WERI-Rb-1 (cell line): ENCODE measurements around the gene AMBRA1.

Source experiments
- DNase-seq: peaks from one replicate; pipeline ENCODE4 v3.0.0-alpha.2; 2020
- H3K27ac ChIP-seq: fragments of 250-450 bp; sonication (Bioruptor Pico); 2 replicates; pipeline ENCODE4 v1.5.1; 2020; ENCODE audit warnings: mild to moderate bottlenecking, moderate library complexity
- H3K27me3 ChIP-seq: fragments of 250-450 bp; sonication (Bioruptor Pico); 2 replicates; pipeline ENCODE4 v1.5.1; 2021; ENCODE audit warnings: mild to moderate bottlenecking, low read depth, moderate library complexity; ENCODE audit not compliant: insufficient read depth, severe bottlenecking
- H3K36me3 ChIP-seq: fragments of 250-450 bp; sonication (Bioruptor Pico); 2 replicates; pipeline ENCODE4 v1.5.1; 2020; ENCODE audit warnings: mild to moderate bottlenecking, moderate library complexity
- H3K4me3 ChIP-seq: 2 replicates; pipeline ENCODE4 v1.5.1; 2011; ENCODE audit warnings: low read depth, mild to moderate bottlenecking, control low read depth, low read length
- H3K9me3 ChIP-seq: fragments of 250-450 bp; sonication (Bioruptor Pico); 2 replicates; pipeline ENCODE4 v1.5.1; 2021; ENCODE audit warnings: mild to moderate bottlenecking, moderate library complexity; ENCODE audit not compliant: severe bottlenecking
- CTCF ChIP-seq: IDR thresholded peaks from 2 replicates; pipeline ENCODE4 v1.5.1; 2011; ENCODE audit warnings: low read depth, mild to moderate bottlenecking, control low read depth, inconsistent platforms, low read length

AMBRA1 gene

GRCh38 chr11:46348566-46349401 lies 245.0 kb downstream of the AMBRA1 start:
- Histone ChIP-seq H3K4me3 (peak overlapping the region; percentile 70), H3K27me3 (no peaks in the 10 kb centered on the region), H3K36me3 (peaks cover 15% of the 10 kb centered on the region), H3K9me3 (no peaks in the 10 kb centered on the region), H3K27ac (no peak overlapping the region)
- no peak for TF ChIP-seq CTCF
- no peak for DNase-seq

GRCh38 chr11:46347637-46348311 lies 246.0 kb downstream of the AMBRA1 start:
- TF ChIP-seq CTCF = no peak
- DNase-seq = no peak
- H3K27me3 ChIP-seq = no peaks in the 10 kb centered on the region
- peak overlapping the region; percentile 70 for H3K4me3 ChIP-seq
- peaks cover 8% of the 10 kb centered on the region for H3K36me3 ChIP-seq
- peak overlapping the region; percentile 72 for H3K27ac ChIP-seq
- H3K9me3 ChIP-seq = no peaks in the 10 kb centered on the region

GRCh38 chr11:46346886-46347636 lies 246.8 kb downstream of the AMBRA1 start, which contains the start of gene DGKZ:
Gene DGKZ (plus strand): TSS chr11:46347463. CDS start chr11:46347660, 197 bp downstream.
- DNase-seq = peak; percentile 81
- peak; percentile 72 for TF ChIP-seq CTCF
- H3K27ac ChIP-seq = peak within 1 kb of the TSS; percentile 72

More at GRCh38 chr11:46346886-46347636, 246.8 kb downstream of the AMBRA1 start, which contains the start of gene DGKZ:
- Histone ChIP-seq H3K36me3 (peaks cover 6% of the 10 kb centered on the region), H3K27me3 (no peaks in the 10 kb centered on the region), H3K4me3 (peak within 1 kb of the TSS; percentile 70), H3K9me3 (no peaks in the 10 kb centered on the region)
